GM12878 (cell line): ENCODE measurements around the gene ZSCAN25. TPM values are rescaled to one million over a fixed set of nuclear protein-coding genes. Genes with fewer than 3 reads are reported as not detected.
A peak's percentile ranks its signal among the peaks of the same experiment; 100 is the strongest.

Source experiments
- ATAC-seq: fragments of 200-7000 bp; cut with Tn5 transposase; 3 replicates; pipeline ENCODE4 v1.9.1; 2020; ENCODE audit warnings: mild to moderate bottlenecking, moderate library complexity
- BruUV-seq: library from RNA; stranded (reverse); fragments of 400-500 nt; replicated peaks from 2 replicates; lab custom pipeline; 2021; lab: Mats Ljungman, UMichigan
- CTCF ChIA-PET: fragments of 300-600 bp; sonication (Branson Sonifier 250); formaldehyde crosslinking; extraction: SDS; loops from one replicate; lab custom pipeline; 2021; ENCODE audit warnings: inconsistent platforms; lab: Yijun Ruan, JAX
- POLR2A ChIA-PET: fragments of 350-600 bp; formaldehyde crosslinking; extraction: SDS; loops from one replicate; lab custom pipeline; 2021; ENCODE audit warnings: inconsistent platforms; lab: Charles Lee
- RAD21 ChIA-PET: fragments of 300-600 bp; sonication (Branson Sonifier 250); formaldehyde crosslinking; loops from one replicate; lab custom pipeline; 2023; ENCODE audit warnings: antibody characterized with exemption; ENCODE audit not compliant: unreplicated experiment; lab: Charles Lee
- SMC1A ChIA-PET: fragments of 300-600 bp; sonication (Branson Sonifier 250); formaldehyde crosslinking; loops from one replicate; lab custom pipeline; 2023; ENCODE audit not compliant: unreplicated experiment, uncharacterized antibody; lab: Charles Lee
- DNase-seq: peaks from one replicate; pipeline ENCODE4 v3.0.0-alpha.2; 2011; ENCODE audit warnings: low read depth, low spot score
- FAIRE-seq: peaks from 3 replicates; lab custom pipeline; 2011; peaks lifted over from hg19 to GRCh38; lab: Jason Lieb, UNC
- H2AFZ ChIP-seq: 2 replicates; pipeline ENCODE4 v1.6.0; 2011; ENCODE audit warnings: low read depth, low read length, control low read depth; ENCODE audit not compliant: control insufficient read depth
- H3K27ac ChIP-seq: 2 replicates; pipeline ENCODE4 v1.5.1; 2011; ENCODE audit warnings: control low read depth; ENCODE audit not compliant: control insufficient read depth, insufficient read depth
- H3K27me3 ChIP-seq, 2 experiments: replicated peaks in 1 of 2; 2 replicates each; pipeline versions ENCODE4 v1.6.0 to v1.6.1; 2011; ENCODE audit warnings: low read length in 1 of 2; ENCODE audit not compliant: control insufficient read depth in 2 of 2, insufficient read depth in 2 of 2
- H3K36me3 ChIP-seq, 2 experiments: 2 replicates each; pipeline ENCODE4 v1.5.1; 2011; ENCODE audit warnings: low read length in 1 of 2; ENCODE audit not compliant: control insufficient read depth in 2 of 2, insufficient read depth in 2 of 2
- H3K4me1 ChIP-seq: 2 replicates; pipeline ENCODE4 v1.6.1; 2011; ENCODE audit warnings: mild to moderate bottlenecking, low read length, moderate library complexity, mixed read lengths; ENCODE audit not compliant: control insufficient read depth, insufficient read depth
- H3K4me2 ChIP-seq: 2 replicates; pipeline ENCODE4 v1.6.0; 2011; ENCODE audit warnings: control low read depth; ENCODE audit not compliant: control insufficient read depth, insufficient read depth
- H3K4me3 ChIP-seq: fragments of 200-600 bp; sonication (generic); 2 replicates; pipeline ENCODE4 v1.5.1; 2016
- H3K79me2 ChIP-seq: 2 replicates; pipeline ENCODE4 v1.6.0; 2011; ENCODE audit warnings: low read length; ENCODE audit not compliant: control insufficient read depth, insufficient read depth
- H3K9ac ChIP-seq: 2 replicates; pipeline ENCODE4 v1.8.0; 2011; ENCODE audit warnings: low read length, control low read depth, mixed read lengths; ENCODE audit not compliant: control insufficient read depth, insufficient read depth
- H3K9me3 ChIP-seq: replicated peaks from 3 replicates; pipeline ENCODE4 v1.5.1; 2011; ENCODE audit warnings: mild to moderate bottlenecking, low read length; ENCODE audit not compliant: control insufficient read depth, insufficient read depth
- H4K20me1 ChIP-seq: 2 replicates; pipeline ENCODE4 v1.6.0; 2011; ENCODE audit not compliant: control insufficient read depth, insufficient read depth
- DPF2 ChIP-seq: fragments of 450-650 bp; IDR thresholded peaks from 2 replicates; pipeline ENCODE4 v1.6.1; 2017; ENCODE audit warnings: mild to moderate bottlenecking
- HCFC1 ChIP-seq: fragments of 150-350 bp; IDR thresholded peaks from 2 replicates; pipeline ENCODE4 v1.6.1; 2014; ENCODE audit warnings: low read length
- IKZF1 ChIP-seq: fragments of 450-650 bp; conservative IDR thresholded peaks from 2 replicates; pipeline ENCODE4 v1.6.1; 2017; ENCODE audit warnings: antibody characterized with exemption, mild to moderate bottlenecking
- LARP7 ChIP-seq: fragments of 450-650 bp; IDR thresholded peaks from 2 replicates; pipeline ENCODE4 v1.6.1; 2017; ENCODE audit warnings: mild to moderate bottlenecking
- MLLT1 ChIP-seq: fragments of 450-650 bp; IDR thresholded peaks from 2 replicates; pipeline ENCODE4 v1.6.1; 2016; ENCODE audit warnings: mild to moderate bottlenecking
- MTA2 ChIP-seq: fragments of 450-650 bp; IDR thresholded peaks from 2 replicates; pipeline ENCODE4 v1.6.1; 2016; ENCODE audit warnings: low read depth, mild to moderate bottlenecking, moderate library complexity
- MTA3 ChIP-seq: IDR thresholded peaks from 2 replicates; pipeline ENCODE4 v1.6.1; 2012; ENCODE audit warnings: low read length, inconsistent platforms, borderline replicate concordance
- NFIC ChIP-seq: IDR thresholded peaks from 2 replicates; pipeline ENCODE4 v1.6.1; 2012; ENCODE audit warnings: low read depth, mild to moderate bottlenecking, inconsistent platforms, low read length, moderate library complexity
- NFXL1 ChIP-seq: fragments of 450-650 bp; IDR thresholded peaks from 2 replicates; pipeline ENCODE4 v1.6.1; 2017; ENCODE audit warnings: antibody characterized with exemption, mild to moderate bottlenecking, borderline replicate concordance
- PML ChIP-seq: IDR thresholded peaks from 2 replicates; pipeline ENCODE4 v1.6.1; 2012; ENCODE audit warnings: low read length, inconsistent platforms
- SREBF1 ChIP-seq: IDR thresholded peaks from 2 replicates; pipeline ENCODE4 v1.6.1; 2012; ENCODE audit warnings: mild to moderate bottlenecking, low read length
- SUPT20H ChIP-seq: IDR thresholded peaks from 2 replicates; pipeline ENCODE4 v1.6.1; 2011; ENCODE audit warnings: low read depth, mild to moderate bottlenecking, low read length, moderate library complexity, borderline replicate concordance; ENCODE audit not compliant: control insufficient read depth
- ZNF24 ChIP-seq: fragments of 450-650 bp; IDR thresholded peaks from 2 replicates; pipeline ENCODE4 v1.6.1; 2017; ENCODE audit warnings: antibody characterized with exemption, mild to moderate bottlenecking
- whole genome bisulfite sequencing: methylation state at CpG from one replicate; pipeline ENCODE4 v1.1.6; 2016; ENCODE audit warnings: low lambda C conversion rate; ENCODE audit not compliant: insufficient replicate concordance, insufficient coverage; ENCODE audit errors: missing lambda C conversion rate; 5-methylcytosine and 5-hydroxymethylcytosine counted together
- in situ Hi-C: fragments of 300-500 bp; cut with MboI; formaldehyde crosslinking; loops from 9 replicates; pipeline ENCODE4 v1.14.3; 2018; ENCODE audit warnings: mixed read lengths
- intact Hi-C: fragments of 100-400 bp; cut with micrococcal nuclease; formaldehyde crosslinking; loops from one replicate; pipeline ENCODE4 v1.14.2; 2022; ENCODE audit not compliant: unreplicated experiment
- polyA plus RNA-seq, 11 experiments: library from polyadenylated mRNA; depleted of rRNA in 4 of 11; unstranded in 6 of 11; stranded (reverse) in 5 of 11; fragments of >200 nt; fragmentation: Nextera tagmentation in 4 of 11; fragmentation: Illumina TruSeq in 1 of 11; extraction: Ambion mirVana in 4 of 11; extraction: Trizol in 1 of 11; gene quantifications; 1 replicate in 1 of 11; 2 replicates in 10 of 11; pipeline versions ENCODE4 v1.2.1 to v1.2.3, GENCODE V29; 2011 to 2016; ENCODE audit warnings: inconsistent platforms in 2 of 11, missing spikeins in 2 of 11, low read depth in 1 of 11
- total RNA-seq, 4 experiments: library from RNA; depleted of rRNA in 3 of 4; stranded (reverse); fragments of >200 nt in 3 of 4; fragmentation: Illumina TruSeq in 1 of 4; extraction: Trizol in 1 of 4; gene quantifications; 2 replicates each; pipeline versions ENCODE4 v1.2.1 to v1.2.3, GENCODE V29; 2013 to 2021
- TF ChIP-seq, protein P1 (sequence below): IDR thresholded peaks from 2 replicates; pipeline ENCODE4 v1.6.1; 2011; ENCODE audit warnings: borderline replicate concordance, low read depth, mild to moderate bottlenecking, moderate library complexity, mixed read lengths, low read length; ENCODE audit not compliant: insufficient read depth; ENCODE audit errors: extremely low read length
- TF ChIP-seq, protein P2 (sequence below): IDR thresholded peaks from 2 replicates; pipeline ENCODE4 v1.6.1; 2012; ENCODE audit warnings: improper control_type of control experiment, low read depth, low read length; ENCODE audit not compliant: insufficient replicate concordance

Gene ZSCAN25
- total and polyA plus RNA-seq, 10 of the 15 experiments (the other 5 are each of a cell fraction or from before 2014, with no cell fraction given), result 0.79 to 15.6 (median 9.6) TPM

DNA sequence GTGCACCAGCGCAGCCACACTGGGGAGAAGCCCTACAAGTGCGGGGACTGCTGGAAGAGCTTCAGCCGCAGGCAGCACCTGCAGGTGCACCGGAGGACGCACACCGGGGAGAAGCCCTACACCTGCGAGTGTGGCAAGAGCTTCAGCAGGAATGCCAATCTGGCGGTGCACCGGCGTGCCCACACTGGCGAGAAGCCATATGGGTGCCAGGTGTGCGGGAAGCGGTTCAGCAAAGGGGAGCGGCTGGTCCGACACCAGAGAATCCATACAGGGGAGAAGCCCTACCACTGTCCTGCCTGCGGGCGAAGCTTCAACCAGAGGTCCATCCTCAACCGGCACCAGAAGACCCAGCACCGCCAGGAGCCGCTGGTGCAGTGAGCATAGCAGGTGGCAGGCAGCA lies 12.9 kb downstream of the ZSCAN25 start (continued):
- no peak for TF ChIP-seq NFIC
- TF ChIP-seq MTA3, result no peak
- TF ChIP-seq ZNF24, result no peak
- TF ChIP-seq IKZF1, result no peak
- TF ChIP-seq, protein P1, sequence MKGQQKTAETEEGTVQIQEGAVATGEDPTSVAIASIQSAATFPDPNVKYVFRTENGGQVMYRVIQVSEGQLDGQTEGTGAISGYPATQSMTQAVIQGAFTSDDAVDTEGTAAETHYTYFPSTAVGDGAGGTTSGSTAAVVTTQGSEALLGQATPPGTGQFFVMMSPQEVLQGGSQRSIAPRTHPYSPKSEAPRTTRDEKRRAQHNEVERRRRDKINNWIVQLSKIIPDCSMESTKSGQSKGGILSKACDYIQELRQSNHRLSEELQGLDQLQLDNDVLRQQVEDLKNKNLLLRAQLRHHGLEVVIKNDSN, result no peak

GRCh38 chr7:99631295-99632109 lies 14.8 kb downstream of the ZSCAN25 start:
- Histone ChIP-seq H2AFZ (no peak overlapping the region), H3K4me2 (no peak overlapping the region), H3K27me3 (no peaks in the 10 kb centered on the region), H3K4me3 (no peak overlapping the region), H4K20me1 (no peaks in the 10 kb centered on the region), H3K4me1 (no peaks in the 10 kb centered on the region), H3K79me2 (no peaks in the 10 kb centered on the region), H3K9me3 (no peaks in the 10 kb centered on the region), H3K9ac (no peak overlapping the region), H3K27ac (no peak overlapping the region), H3K36me3 (peaks cover 15 to 28% of the 10 kb centered on the region in 2 experiments; a peak in 3 of 4 replicates)
- ChIA-PET SMC1A (interaction anchor here (0.7 to 1.4 kb wide), 5 partner anchors 10 to 359 kb away, joined by 3 to 6 read pairs (median 3); no protein-coding TSS in a partner anchor), RAD21 (interaction anchor here (0.7 to 1.4 kb wide), 3 partner anchors 207 to 342 kb away, joined by 3 read pairs; no protein-coding TSS in a partner anchor), CTCF (interaction anchor here (0.8 to 1.1 kb wide), 4 partner anchors 16 to 287 kb away, joined by 3 to 5 read pairs (median 4); no protein-coding TSS in a partner anchor), POLR2A (no interaction called here)
- WGBS, result 50% methylated on average over 9 of the region's 9 CpGs
- TSS peak; percentile 4 for BruUV-seq
- in situ Hi-C loops (no loop called here), intact Hi-C loops (loop anchor here (5.0 kb wide), 1 partner anchor 206 kb away; no protein-coding TSS in a partner anchor)
- no peak for DNase-seq
- ATAC-seq, result peak; percentile 61
- no peak for FAIRE-seq
- TF ChIP-seq HCFC1, result no peak
- no peak for TF ChIP-seq SREBF1
- TF ChIP-seq PML, result no peak
- TF ChIP-seq, protein P2, sequence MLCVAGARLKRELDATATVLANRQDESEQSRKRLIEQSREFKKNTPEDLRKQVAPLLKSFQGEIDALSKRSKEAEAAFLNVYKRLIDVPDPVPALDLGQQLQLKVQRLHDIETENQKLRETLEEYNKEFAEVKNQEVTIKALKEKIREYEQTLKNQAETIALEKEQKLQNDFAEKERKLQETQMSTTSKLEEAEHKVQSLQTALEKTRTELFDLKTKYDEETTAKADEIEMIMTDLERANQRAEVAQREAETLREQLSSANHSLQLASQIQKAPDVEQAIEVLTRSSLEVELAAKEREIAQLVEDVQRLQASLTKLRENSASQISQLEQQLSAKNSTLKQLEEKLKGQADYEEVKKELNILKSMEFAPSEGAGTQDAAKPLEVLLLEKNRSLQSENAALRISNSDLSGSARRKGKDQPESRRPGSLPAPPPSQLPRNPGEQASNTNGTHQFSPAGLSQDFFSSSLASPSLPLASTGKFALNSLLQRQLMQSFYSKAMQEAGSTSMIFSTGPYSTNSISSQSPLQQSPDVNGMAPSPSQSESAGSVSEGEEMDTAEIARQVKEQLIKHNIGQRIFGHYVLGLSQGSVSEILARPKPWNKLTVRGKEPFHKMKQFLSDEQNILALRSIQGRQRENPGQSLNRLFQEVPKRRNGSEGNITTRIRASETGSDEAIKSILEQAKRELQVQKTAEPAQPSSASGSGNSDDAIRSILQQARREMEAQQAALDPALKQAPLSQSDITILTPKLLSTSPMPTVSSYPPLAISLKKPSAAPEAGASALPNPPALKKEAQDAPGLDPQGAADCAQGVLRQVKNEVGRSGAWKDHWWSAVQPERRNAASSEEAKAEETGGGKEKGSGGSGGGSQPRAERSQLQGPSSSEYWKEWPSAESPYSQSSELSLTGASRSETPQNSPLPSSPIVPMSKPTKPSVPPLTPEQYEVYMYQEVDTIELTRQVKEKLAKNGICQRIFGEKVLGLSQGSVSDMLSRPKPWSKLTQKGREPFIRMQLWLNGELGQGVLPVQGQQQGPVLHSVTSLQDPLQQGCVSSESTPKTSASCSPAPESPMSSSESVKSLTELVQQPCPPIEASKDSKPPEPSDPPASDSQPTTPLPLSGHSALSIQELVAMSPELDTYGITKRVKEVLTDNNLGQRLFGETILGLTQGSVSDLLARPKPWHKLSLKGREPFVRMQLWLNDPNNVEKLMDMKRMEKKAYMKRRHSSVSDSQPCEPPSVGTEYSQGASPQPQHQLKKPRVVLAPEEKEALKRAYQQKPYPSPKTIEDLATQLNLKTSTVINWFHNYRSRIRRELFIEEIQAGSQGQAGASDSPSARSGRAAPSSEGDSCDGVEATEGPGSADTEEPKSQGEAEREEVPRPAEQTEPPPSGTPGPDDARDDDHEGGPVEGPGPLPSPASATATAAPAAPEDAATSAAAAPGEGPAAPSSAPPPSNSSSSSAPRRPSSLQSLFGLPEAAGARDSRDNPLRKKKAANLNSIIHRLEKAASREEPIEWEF, result no peak
- TF ChIP-seq MTA2, result peak; percentile 74
- TF ChIP-seq DPF2, result no peak
- TF ChIP-seq MLLT1, result no peak
- no peak for TF ChIP-seq SUPT20H
- TF ChIP-seq LARP7, result no peak
- no peak for TF ChIP-seq NFXL1
